GM23338 (cell line): ENCODE measurements around the gene RELN. TPM values are rescaled to one million over a fixed set of nuclear protein-coding genes. Genes with fewer than 3 reads are reported as not detected.

Experiments used
- ATAC-seq: fragments of 200-7000 bp; cut with Tn5 transposase; 3 replicates; pipeline ENCODE4 v1.9.1; 2020
- DNase-seq: peaks from one replicate; pipeline ENCODE4 v3.0.0-alpha.2; 2015; ENCODE audit warnings: low spot score
- H2AFZ ChIP-seq: fragments of 200-600 bp; sonication (generic); 2 replicates; pipeline ENCODE4 v1.8.0; 2016; ENCODE audit warnings: antibody characterized with exemption, mild to moderate bottlenecking, moderate library complexity
- H3F3A ChIP-seq: fragments of 200-600 bp; sonication (generic); replicated peaks from 2 replicates; pipeline ENCODE4 v1.8.0; 2017; ENCODE audit warnings: antibody characterized with exemption, mixed run types, low read depth
- H3K27ac ChIP-seq: fragments of 200-600 bp; sonication (generic); 2 replicates; pipeline ENCODE4 v1.6.1; 2016; ENCODE audit warnings: low read depth
- H3K27me3 ChIP-seq: fragments of 200-600 bp; sonication (generic); 2 replicates; pipeline ENCODE4 v1.8.0; 2016; ENCODE audit warnings: mild to moderate bottlenecking, mixed run types, moderate library complexity; ENCODE audit not compliant: insufficient read depth
- H3K36me3 ChIP-seq: fragments of 200-600 bp; sonication (generic); 2 replicates; pipeline ENCODE4 v1.8.0; 2016; ENCODE audit warnings: mild to moderate bottlenecking; ENCODE audit not compliant: insufficient read depth
- H3K4me1 ChIP-seq: fragments of 200-600 bp; sonication (generic); 2 replicates; pipeline ENCODE4 v1.8.0; 2016; ENCODE audit warnings: mild to moderate bottlenecking, moderate library complexity; ENCODE audit not compliant: insufficient read depth
- H3K4me2 ChIP-seq: fragments of 200-600 bp; sonication (generic); 2 replicates; pipeline ENCODE4 v1.7.1; 2017; ENCODE audit warnings: mixed run types
- H3K4me3 ChIP-seq: fragments of 200-600 bp; sonication (generic); 2 replicates; pipeline ENCODE4 v1.6.1; 2016; ENCODE audit warnings: mixed run types
- H3K79me2 ChIP-seq: fragments of 200-600 bp; sonication (generic); replicated peaks from 2 replicates; pipeline ENCODE4 v1.8.0; 2017; ENCODE audit warnings: mild to moderate bottlenecking; ENCODE audit not compliant: insufficient read depth
- H3K9me2 ChIP-seq: fragments of 200-600 bp; sonication (generic); 2 replicates; pipeline ENCODE4 v1.8.0; 2017; ENCODE audit not compliant: insufficient read depth
- H4K20me1 ChIP-seq: fragments of 200-600 bp; sonication (generic); replicated peaks from 2 replicates; pipeline ENCODE4 v1.8.0; 2017; ENCODE audit warnings: mild to moderate bottlenecking; ENCODE audit not compliant: insufficient read depth
- H3K27ac Mint-ChIP-seq: 2 replicates; pipeline ENCODE4 v1.8.0; 2020; ENCODE audit warnings: inconsistent platforms, mild to moderate bottlenecking, moderate library complexity, mixed read lengths
- H3K27me3 Mint-ChIP-seq: 3 replicates; pipeline ENCODE4 v1.8.0; 2022; ENCODE audit warnings: low read depth, mild to moderate bottlenecking, moderate library complexity, mixed read lengths, inconsistent platforms; ENCODE audit not compliant: insufficient read depth, poor library complexity
- H3K36me3 Mint-ChIP-seq: 3 replicates; pipeline ENCODE4 v1.8.0; 2021; ENCODE audit warnings: low read depth, mild to moderate bottlenecking, inconsistent platforms, moderate library complexity, mixed read lengths
- H3K4me1 Mint-ChIP-seq: 3 replicates; pipeline ENCODE4 v1.8.0; 2020; ENCODE audit warnings: mild to moderate bottlenecking, inconsistent platforms, mixed read lengths
- H3K4me3 Mint-ChIP-seq: 3 replicates; pipeline ENCODE4 v1.8.0; 2021; ENCODE audit warnings: moderate library complexity, mild to moderate bottlenecking, inconsistent platforms, mixed read lengths
- H3K9me3 Mint-ChIP-seq: 3 replicates; pipeline ENCODE4 v1.8.0; 2020; ENCODE audit warnings: moderate library complexity, mild to moderate bottlenecking, inconsistent platforms, mixed read lengths
- CREB1 ChIP-seq: fragments of 250-450 bp; sonication (Bioruptor Pico); IDR thresholded peaks from 2 replicates; pipeline ENCODE4 v1.5.0; 2020; ENCODE audit warnings: low read depth, mild to moderate bottlenecking, moderate library complexity
- EZH2 ChIP-seq: fragments of 200-600 bp; sonication (generic); IDR thresholded peaks from one replicate; pipeline ENCODE4 v1.8.0; 2017; ENCODE audit warnings: antibody characterized with exemption, mild to moderate bottlenecking, low read depth; ENCODE audit not compliant: unreplicated experiment
- NANOG ChIP-seq: IDR thresholded peaks from 2 replicates; pipeline ENCODE4 v1.6.1; 2016; ENCODE audit warnings: antibody characterized with exemption, borderline replicate concordance
- POLR2AphosphoS5 ChIP-seq: IDR thresholded peaks from 2 replicates; pipeline ENCODE4 v1.6.1; 2016; ENCODE audit warnings: antibody characterized with exemption, low read depth
- REST ChIP-seq: IDR thresholded peaks from one replicate; pipeline ENCODE4 v1.6.1; 2018; ENCODE audit warnings: antibody characterized with exemption; ENCODE audit not compliant: unreplicated experiment
- STAT1 ChIP-seq: IDR thresholded peaks from one replicate; pipeline ENCODE4 v1.6.1; 2016; ENCODE audit warnings: antibody characterized with exemption; ENCODE audit not compliant: unreplicated experiment
- ZNF114 ChIP-seq: fragments of 250-450 bp; sonication (Bioruptor Pico); IDR thresholded peaks from 2 replicates; pipeline ENCODE4 v1.5.0; 2020; ENCODE audit warnings: mild to moderate bottlenecking, moderate library complexity
- ZNF331 ChIP-seq: fragments of 250-450 bp; sonication (Bioruptor Pico); IDR thresholded peaks from 2 replicates; pipeline ENCODE4 v1.5.0; 2020; ENCODE audit warnings: low read depth, mild to moderate bottlenecking, moderate library complexity
- polyA plus RNA-seq: library from polyadenylated mRNA; unstranded; fragments of >200 nt; fragmentation: Nextera tagmentation; extraction: Ambion mirVana; gene quantifications from 2 replicates; pipeline ENCODE4 v1.2.1, GENCODE V29; 2016
- total RNA-seq: library from RNA; depleted of rRNA; stranded (reverse); fragments of >200 nt; shearing (Covaris generic); gene quantifications from 2 replicates; pipeline ENCODE4 v1.2.3, GENCODE V29; 2014
- TF ChIP-seq, protein P1 (sequence below): IDR thresholded peaks from 2 replicates; pipeline ENCODE4 v1.6.1; 2016; ENCODE audit warnings: antibody characterized with exemption
- TF ChIP-seq, protein P2 (sequence below), 2 experiments: fragments of 200-600 bp in 1 of 2; sonication (generic) in 1 of 2; conservative IDR thresholded peaks; 2 replicates each; pipeline versions ENCODE4 v1.5.1 to v1.6.1; 2016 to 2017; ENCODE audit warnings: antibody characterized with exemption in 2 of 2, low read depth in 2 of 2, mild to moderate bottlenecking in 2 of 2, moderate library complexity in 1 of 2

RELN gene
- total and polyA plus RNA-seq, 2 experiments from 2014 or later: 0.10 to 0.76 TPM

DNA sequence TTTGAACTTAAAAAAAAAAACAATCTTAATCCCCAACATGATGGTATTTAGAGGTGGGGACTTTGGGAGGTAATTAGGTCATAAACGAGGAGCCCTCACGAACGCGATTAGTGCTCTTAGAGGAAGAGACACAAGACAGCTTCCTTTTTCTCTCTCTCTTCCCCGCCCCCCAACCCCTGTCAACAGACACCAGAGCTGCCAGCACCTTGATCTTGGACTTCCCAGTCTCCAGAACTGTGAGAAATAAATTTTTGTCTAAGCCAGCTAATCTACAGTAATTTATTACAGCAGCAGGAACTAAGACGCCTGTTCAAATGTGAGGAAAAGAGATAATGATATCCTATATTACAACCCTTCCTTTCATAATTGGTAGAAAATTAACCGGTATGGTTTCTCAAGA is 40.1 kb downstream of the RELN start:
- Histone ChIP-seq H4K20me1 (no peaks in the 10 kb centered on the region), H3K4me2 (no peak overlapping the region), H3K9me2 (no peaks in the 10 kb centered on the region), H3K36me3 (no peaks in the 10 kb centered on the region), H3K79me2 (no peaks in the 10 kb centered on the region), H2AFZ (no peak overlapping the region), H3K4me1 (no peaks in the 10 kb centered on the region), H3K4me3 (no peak overlapping the region), H3F3A (no peaks in the 10 kb centered on the region), H3K27ac (no peak overlapping the region), H3K27me3 (no peaks in the 10 kb centered on the region)
- Mint-ChIP-seq H3K27ac (no peak overlapping the region), H3K36me3 (no peaks in the 10 kb centered on the region), H3K27me3 (peaks cover 2% of the 10 kb centered on the region), H3K9me3 (no peaks in the 10 kb centered on the region), H3K4me1 (no peaks in the 10 kb centered on the region), H3K4me3 (no peak overlapping the region)
- no peak for TF ChIP-seq EZH2
- TF ChIP-seq NANOG: no peak
- TF ChIP-seq, protein P1, sequence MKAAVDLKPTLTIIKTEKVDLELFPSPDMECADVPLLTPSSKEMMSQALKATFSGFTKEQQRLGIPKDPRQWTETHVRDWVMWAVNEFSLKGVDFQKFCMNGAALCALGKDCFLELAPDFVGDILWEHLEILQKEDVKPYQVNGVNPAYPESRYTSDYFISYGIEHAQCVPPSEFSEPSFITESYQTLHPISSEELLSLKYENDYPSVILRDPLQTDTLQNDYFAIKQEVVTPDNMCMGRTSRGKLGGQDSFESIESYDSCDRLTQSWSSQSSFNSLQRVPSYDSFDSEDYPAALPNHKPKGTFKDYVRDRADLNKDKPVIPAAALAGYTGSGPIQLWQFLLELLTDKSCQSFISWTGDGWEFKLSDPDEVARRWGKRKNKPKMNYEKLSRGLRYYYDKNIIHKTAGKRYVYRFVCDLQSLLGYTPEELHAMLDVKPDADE: no peak
- TF ChIP-seq, protein P2, sequence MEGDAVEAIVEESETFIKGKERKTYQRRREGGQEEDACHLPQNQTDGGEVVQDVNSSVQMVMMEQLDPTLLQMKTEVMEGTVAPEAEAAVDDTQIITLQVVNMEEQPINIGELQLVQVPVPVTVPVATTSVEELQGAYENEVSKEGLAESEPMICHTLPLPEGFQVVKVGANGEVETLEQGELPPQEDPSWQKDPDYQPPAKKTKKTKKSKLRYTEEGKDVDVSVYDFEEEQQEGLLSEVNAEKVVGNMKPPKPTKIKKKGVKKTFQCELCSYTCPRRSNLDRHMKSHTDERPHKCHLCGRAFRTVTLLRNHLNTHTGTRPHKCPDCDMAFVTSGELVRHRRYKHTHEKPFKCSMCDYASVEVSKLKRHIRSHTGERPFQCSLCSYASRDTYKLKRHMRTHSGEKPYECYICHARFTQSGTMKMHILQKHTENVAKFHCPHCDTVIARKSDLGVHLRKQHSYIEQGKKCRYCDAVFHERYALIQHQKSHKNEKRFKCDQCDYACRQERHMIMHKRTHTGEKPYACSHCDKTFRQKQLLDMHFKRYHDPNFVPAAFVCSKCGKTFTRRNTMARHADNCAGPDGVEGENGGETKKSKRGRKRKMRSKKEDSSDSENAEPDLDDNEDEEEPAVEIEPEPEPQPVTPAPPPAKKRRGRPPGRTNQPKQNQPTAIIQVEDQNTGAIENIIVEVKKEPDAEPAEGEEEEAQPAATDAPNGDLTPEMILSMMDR (conservative IDR thresholded peaks at IDR 0.05; ENCODE audit: low read depth in 2 of 2): no peak
- no peak for TF ChIP-seq ZNF331 (CRISPR knock-in tag)
- no peak for TF ChIP-seq ZNF114 (CRISPR knock-in tag)
- TF ChIP-seq POLR2AphosphoS5: no peak
- no peak for TF ChIP-seq REST
- DNase-seq (no peak), ATAC-seq (no peak)

DNA sequence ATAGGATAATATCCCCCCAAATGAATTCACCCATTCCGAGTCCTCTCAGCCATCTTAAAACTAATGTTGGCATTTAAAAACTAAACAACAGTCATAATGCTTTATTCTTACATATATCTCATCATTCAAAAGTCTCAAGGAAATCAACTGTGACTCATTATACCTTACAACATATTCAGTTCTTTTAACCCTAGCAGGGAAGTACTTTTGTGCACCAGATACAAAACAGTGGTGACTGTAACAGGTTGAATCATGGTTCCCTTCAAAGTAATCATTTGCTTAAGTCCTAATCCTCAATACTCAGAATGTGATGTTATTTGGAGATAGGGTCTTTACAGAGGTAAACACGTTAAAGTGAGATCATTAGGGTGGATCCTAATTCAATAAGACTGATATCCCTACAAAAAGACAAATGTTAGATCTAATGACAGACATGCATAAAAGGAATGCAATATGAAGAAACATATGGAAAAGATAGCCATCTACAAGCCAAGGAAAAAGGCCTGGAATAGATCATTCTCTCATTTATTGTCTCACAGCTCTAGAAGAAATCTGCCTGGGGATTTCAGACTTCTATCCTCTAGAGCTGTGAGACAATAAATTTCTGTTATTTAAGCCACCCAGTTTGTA is 42.3 kb downstream of the RELN start:
- no peaks in the 10 kb centered on the region for H3K4me1 Mint-ChIP-seq
- Histone ChIP-seq H3K9me2 (no peaks in the 10 kb centered on the region), H3K4me2 (no peak overlapping the region), H3K27me3 (no peaks in the 10 kb centered on the region), H4K20me1 (no peaks in the 10 kb centered on the region), H3K27ac (no peak overlapping the region), H2AFZ (no peak overlapping the region), H3K36me3 (no peaks in the 10 kb centered on the region), H3K4me1 (no peaks in the 10 kb centered on the region), H3F3A (no peaks in the 10 kb centered on the region), H3K79me2 (no peaks in the 10 kb centered on the region), H3K4me3 (no peak overlapping the region)
- DNase-seq (no peak), ATAC-seq (no peak)
- H3K36me3 Mint-ChIP-seq: no peaks in the 10 kb centered on the region
- H3K27me3 Mint-ChIP-seq: peaks cover 2% of the 10 kb centered on the region
- TF ChIP-seq CREB1 (CRISPR knock-in tag) (no peak), STAT1 (no peak), EZH2 (no peak)
- TF ChIP-seq, protein P1: no peak
- no peaks in the 10 kb centered on the region for H3K9me3 Mint-ChIP-seq
- no peak overlapping the region for H3K27ac Mint-ChIP-seq
- H3K4me3 Mint-ChIP-seq: no peak overlapping the region
